NCI-H187 (cell line): Measurements from ENCODE around the gene SYCE3.
A peak's percentile ranks its signal among the peaks of the same experiment; 100 is the strongest.
"Not testable (repeated sequence)": the region's sequence is repeated elsewhere in the genome, so short reads cannot be mapped to it uniquely, and the experiment has no call there.

Source experiments
- DNase-seq, 2 experiments: peaks; one replicate each; lab custom pipeline; 2025; lab: John Stamatoyannopoulos, UW

Gene SYCE3

DNA sequence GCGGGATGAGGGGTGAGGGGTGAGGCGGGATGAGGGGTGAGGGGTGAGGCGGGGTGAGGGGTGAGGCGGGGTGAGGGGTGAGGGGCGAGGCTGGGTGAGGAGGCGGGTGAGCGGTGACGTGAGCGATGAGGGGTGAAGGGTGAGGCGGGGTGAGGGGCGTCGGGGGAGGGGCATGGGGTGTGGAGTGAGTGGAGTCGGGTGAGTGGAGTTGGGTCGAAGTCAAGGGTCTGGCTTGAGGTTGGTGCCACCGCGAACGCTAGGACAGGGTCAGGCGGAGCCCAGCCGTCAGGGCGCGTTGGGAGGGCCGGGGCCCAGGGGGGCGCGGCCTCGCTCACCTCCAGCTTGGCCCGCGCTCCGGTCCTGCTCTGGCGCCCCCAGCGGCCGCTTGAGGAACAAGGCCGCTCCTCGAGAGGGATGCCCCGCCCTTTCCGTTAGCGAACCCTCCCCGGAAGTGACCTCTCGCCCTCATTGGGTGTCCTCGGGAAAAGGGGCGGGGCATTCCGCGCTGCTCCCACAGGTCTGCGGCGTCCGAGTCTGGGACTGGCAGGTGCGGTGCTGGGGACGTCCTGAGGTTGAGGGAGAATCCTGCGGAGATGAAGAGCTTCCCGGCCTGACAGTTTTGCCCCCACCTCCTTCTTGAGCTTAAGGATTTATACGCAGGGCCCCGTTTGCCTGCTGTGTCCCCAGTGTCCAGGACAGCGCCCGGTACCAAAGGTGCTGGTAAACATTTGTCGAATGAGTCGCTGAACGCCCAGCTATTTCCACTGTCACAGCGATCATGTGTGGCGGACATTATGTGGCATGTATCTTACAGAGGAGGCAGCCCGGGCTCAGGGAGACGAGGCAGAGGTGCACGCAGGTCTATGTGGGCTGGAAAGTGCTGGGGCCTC is at the start of gene SYCE3:
SYCE3 (minus strand) TSS at position 397 of the 890 bp plus-strand sequence. CDS start 6,514 bp downstream, outside the sequence.
- peak; percentile 12 to 68 for DNase-seq

DNA sequence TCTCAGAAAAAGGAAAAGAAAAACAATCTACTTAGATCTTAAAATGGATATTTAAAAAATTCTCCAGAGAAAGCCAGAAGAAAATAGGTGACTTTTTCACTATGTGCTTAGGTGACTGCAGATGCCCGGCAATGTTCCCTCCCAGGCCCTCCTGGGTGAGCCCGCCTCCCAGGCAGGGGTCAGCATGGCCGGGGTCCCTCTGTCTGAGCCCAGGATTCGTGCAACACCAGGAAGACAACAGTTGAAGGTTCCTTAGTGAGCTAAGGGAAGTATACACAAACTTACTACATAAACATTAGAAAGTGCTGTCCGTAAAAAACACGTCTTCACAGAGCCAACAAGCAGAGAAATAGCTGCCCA is 49.4 kb upstream of the SYCE3 start:
- no peak for DNase-seq

DNA sequence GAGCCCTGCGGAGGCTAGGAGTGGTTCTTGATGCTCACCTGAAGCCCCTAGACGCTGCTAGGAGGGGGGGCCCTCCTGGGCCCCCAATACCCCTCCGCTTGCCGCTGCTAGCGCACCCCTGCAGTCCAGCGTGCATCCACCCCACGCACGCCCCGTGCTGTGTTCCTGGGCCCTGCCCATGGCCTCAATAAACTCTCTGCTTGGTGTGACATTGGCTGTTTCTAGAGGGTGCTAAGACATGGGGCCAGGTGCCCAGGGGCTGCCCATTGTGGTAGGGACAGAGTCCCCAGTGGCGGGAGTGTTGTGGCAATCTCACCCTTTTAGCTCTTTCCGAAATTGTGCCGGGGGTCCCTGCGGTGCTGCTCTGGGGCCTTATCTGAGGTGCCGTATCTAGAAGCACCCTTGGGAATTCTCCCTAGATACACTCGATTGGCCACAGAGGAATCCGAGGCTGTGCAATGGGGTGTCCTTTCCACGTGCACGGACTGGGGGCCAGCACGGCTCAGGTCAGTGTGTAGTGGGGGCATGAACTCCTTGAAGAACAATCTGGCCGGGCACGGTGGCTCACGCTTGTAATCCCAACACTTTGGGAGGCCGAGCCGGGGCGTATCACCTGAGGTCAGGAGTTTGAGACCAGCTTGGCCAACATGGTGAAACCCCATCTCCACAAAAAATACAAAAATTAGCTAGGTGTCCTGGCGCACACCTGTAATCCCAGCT is 48.8 kb upstream of the SYCE3 start:
- DNase-seq: no peak

- DNase-seq: no peak
Measured at GRCh38 chr22:50610581-50610980, 47.9 kb upstream of the SYCE3 start.

DNA sequence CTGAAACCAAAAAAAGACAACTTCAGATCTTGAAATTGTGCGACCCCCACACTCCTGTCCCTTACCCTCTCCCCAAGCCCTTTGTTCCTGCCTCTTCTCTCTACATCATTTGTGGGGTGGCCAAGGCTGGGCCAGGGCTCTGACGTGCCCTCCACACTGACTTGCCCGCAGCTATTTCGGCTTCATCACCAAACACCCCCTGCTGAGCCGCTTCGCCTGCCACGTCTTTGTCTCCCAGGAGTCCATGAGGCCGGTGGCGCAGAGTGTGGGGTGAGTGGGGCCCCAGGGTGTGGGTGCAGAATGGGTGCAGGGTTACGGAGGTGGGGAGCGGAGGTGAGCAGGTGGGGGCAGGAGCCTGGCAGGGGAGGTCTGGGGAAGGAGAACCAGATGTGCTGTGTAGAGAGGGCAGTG is 47.3 kb upstream of the SYCE3 start:
- no peak for DNase-seq

GRCh38 chr22:50609599-50609998 is 46.9 kb upstream of the SYCE3 start:
- no peak for DNase-seq

- no peak for DNase-seq
Measured at GRCh38 chr22:50608996-50609395, 46.3 kb upstream of the SYCE3 start.

- not testable (repeated sequence) for DNase-seq
Measured at GRCh38 chr22:50608058-50608840, 45.5 kb upstream of the SYCE3 start.

GRCh38 chr22:50607659-50608020 is 44.9 kb upstream of the SYCE3 start:
- no peak for DNase-seq

- no peak for DNase-seq
Measured at GRCh38 chr22:50606946-50607658, 44.4 kb upstream of the SYCE3 start.

- no peak for DNase-seq
Measured at GRCh38 chr22:50606165-50606945, 43.6 kb upstream of the SYCE3 start.

DNA sequence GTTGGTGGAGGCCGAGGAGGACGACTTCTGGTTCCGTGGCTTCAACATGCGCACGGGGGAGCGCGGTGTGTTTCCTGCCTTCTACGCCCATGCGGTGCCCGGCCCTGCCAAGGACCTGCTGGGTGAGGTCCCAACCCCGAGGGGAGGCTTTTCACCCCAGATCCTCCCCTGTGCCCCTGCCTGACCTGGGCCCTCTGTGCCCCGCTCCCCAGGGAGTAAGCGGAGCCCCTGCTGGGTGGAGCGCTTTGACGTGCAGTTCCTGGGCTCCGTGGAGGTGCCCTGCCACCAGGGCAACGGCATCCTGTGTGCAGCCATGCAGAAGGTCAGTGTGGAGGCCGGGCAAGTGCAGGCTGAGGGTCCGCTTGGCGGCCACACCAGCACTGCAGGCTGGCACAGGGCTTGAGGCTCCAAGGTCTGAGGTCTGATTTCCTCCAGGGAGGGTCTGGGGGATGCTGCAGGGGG is 42.9 kb upstream of the SYCE3 start:
- DNase-seq: no peak

- no peak for DNase-seq
Measured at GRCh38 chr22:50605002-50605612, 42.4 kb upstream of the SYCE3 start.

DNA sequence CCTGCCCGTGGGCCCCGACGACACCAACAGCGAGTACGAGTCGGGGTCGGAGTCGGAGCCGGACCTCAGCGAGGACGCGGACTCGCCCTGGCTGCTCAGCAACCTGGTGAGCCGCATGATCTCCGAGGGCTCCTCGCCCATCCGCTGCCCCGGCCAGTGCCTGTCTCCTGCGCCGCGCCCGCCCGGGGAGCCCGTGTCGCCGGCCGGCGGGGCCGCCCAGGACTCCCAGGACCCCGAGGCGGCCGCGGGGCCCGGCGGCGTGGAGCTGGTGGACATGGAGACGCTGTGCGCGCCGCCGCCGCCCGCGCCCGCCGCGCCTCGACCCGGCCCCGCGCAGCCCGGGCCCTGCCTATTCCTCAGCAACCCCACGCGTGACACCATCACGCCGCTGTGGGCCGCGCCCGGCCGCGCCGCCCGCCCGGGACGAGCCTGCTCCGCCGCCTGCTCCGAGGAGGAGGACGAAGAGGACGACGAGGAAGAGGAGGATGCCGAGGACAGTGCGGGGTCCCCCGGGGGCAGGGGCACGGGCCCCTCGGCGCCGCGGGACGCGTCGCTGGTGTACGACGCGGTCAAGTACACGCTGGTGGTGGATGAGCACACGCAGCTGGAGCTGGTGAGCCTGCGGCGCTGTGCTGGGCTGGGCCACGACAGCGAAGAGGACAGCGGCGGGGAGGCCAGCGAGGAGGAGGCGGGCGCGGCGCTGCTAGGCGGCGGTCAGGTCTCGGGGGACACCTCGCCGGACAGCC is 41.7 kb upstream of the SYCE3 start:
- no peak for DNase-seq

GRCh38 chr22:50603511-50604255 is 41.0 kb upstream of the SYCE3 start:
- no peak for DNase-seq

DNA sequence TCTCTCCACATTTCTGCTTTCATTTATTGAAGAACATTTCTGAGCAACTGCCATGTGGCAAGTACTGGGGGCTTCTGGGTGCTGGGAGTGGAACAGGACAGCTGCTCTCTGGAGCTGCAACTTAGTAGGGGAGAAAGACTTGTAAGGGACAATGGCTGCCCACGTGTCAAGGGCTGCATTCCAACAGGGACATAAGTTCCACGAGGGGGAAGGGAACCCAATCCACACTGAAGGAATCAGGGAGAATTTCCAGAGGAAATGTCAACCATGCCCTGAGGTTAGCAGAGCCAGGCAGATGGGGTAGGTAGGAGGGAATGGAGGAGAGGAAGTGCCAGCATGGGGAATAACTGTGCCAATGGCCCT is 39.6 kb upstream of the SYCE3 start:
- no peak for DNase-seq

DNA sequence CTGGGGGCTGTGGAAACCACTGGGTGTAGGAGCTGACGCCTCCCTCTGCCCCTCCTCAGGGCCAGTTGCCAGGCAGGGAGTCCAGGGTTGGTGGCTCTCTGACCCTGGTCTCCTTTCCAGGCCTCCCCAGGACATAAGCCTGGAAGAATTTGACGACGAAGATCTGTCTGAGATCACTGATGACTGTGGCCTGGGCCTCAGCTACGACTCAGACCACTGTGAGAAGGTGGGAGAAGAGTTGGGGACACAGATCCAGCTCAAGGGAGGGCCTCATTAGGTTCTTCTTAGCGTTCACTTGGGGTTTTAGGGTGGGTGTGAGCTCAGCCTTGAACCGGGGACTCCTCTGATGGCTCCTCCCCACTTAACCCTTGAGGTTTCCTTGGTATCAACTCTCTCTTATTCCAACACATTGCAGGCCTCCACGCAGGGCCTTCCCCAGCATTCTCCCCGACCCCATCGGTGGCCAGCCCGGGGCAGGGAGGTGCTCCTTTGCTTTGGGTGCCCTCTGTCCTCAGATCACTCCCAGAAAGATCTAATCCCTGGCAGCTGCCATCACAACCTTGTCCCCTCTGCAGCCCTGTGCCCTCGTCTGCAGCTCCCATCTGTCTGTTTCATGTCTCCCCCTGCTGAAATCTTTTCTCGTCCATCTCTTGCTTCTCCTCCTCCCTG is 39.1 kb upstream of the SYCE3 start:
- no peak for DNase-seq

DNA sequence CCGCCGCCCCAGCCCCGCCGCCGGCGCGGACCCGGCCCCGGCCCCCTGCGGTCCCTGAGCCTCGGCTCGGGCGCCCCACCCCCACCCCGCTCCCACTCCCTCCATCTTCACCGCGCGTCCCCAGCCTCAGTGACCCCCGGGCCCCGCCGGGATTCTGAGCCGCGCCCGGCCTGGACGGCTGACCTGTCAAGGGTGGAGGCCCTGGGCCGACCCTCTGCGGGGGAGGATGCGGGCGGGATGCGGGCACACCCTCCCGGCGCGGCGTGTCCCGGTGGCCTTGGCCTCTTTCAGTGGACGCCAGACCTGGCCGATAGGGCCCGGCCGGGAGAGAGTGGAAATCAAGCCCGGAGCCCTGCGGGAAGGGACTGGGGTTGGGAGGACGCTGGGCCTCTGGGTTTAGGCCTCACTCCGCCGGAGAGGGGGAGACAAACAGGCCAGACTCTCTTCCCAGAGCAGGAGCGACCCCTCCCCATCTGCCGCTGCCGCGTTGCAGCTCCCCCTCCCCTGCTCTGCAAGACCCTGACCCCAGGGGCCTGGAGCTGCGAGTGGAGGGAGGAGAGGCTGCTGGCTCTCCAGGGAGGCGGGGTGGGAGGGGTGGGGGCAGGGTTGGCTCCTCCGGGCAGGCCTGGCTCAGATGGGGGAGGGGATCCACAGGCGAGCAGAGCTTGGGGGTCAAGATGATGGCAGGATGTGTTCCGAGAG is 38.4 kb upstream of the SYCE3 start:
- DNase-seq: no peak
